Type B pancreatic cell (in vitro differentiated cells): ENCODE data around the gene ARHGDIA. TPM values are rescaled to one million over a fixed set of nuclear protein-coding genes. Genes with fewer than 3 reads are reported as not detected.

ENCODE experiments used
- DNase-seq: peaks from one replicate; pipeline ENCODE4 v3.0.0; 2021; ENCODE audit warnings: mixed read lengths; ENCODE audit not compliant: unreplicated experiment; ENCODE audit errors: extremely low spot score
- H3K27ac Mint-ChIP-seq: 2 replicates; pipeline ENCODE4 v1.8.0; 2021; ENCODE audit warnings: mild to moderate bottlenecking, mixed read lengths
- H3K27me3 Mint-ChIP-seq: 2 replicates; pipeline ENCODE4 v1.8.0; 2021; ENCODE audit warnings: mixed read lengths
- H3K36me3 Mint-ChIP-seq: 2 replicates; pipeline ENCODE4 v1.8.0; 2021; ENCODE audit warnings: mixed read lengths
- H3K4me1 Mint-ChIP-seq: one replicate; pipeline ENCODE4 v1.8.0; 2021; ENCODE audit warnings: mixed read lengths; ENCODE audit not compliant: unreplicated experiment
- H3K4me3 Mint-ChIP-seq: 2 replicates; pipeline ENCODE4 v1.8.0; 2021; ENCODE audit warnings: mild to moderate bottlenecking, mixed read lengths
- H3K9me3 Mint-ChIP-seq: 2 replicates; pipeline ENCODE4 v1.8.0; 2021; ENCODE audit warnings: mixed read lengths
- total RNA-seq: library from RNA; stranded (reverse); gene quantifications from 2 replicates; pipeline ENCODE4 v1.2.1, GENCODE V29; 2021; ENCODE audit warnings: low replicate concordance
- TF ChIP-seq, protein P1 (sequence below): fragments of 200-600 bp; sonication (generic); conservative IDR thresholded peaks from 2 replicates; pipeline ENCODE4 v1.5.0; 2021; ENCODE audit warnings: antibody characterized with exemption, mild to moderate bottlenecking

The ARHGDIA gene
- total RNA-seq, 1 donor from 2014 or later: 250 TPM

DNA sequence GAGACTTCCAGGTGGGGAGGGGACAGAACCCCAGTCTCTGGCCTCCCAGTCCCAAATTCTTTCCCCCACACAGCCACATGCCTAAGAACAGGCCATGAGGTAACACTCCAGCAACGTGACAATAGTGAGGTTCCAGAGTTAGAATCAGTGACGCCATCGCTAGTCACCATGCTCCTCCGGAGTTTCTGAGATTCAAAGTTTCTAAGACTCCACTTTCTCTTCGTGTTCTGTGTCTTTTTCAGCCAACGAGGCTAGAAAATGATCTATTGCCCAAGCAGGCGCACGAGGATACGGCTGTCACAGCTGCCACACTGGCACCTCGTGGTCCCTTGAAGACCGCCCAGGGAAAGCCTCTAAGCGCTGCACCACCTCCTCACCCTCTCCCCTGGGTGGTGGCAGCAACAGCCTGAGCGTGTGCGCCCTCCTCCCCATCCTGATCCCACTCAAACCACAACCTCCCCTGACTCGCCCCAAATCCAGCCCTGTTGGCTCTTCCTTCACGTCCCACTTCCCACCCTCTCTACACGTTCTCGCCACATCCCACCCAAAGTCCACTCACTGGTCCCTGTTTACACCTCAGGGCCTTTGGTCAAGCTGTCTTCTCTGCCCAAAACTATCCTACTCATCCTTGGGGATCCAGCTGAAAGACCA is 39.1 kb downstream of the ARHGDIA start:
- peak overlapping the region; percentile 90 for H3K4me3 Mint-ChIP-seq
- DNase-seq: no peak
- TF ChIP-seq, protein P1, sequence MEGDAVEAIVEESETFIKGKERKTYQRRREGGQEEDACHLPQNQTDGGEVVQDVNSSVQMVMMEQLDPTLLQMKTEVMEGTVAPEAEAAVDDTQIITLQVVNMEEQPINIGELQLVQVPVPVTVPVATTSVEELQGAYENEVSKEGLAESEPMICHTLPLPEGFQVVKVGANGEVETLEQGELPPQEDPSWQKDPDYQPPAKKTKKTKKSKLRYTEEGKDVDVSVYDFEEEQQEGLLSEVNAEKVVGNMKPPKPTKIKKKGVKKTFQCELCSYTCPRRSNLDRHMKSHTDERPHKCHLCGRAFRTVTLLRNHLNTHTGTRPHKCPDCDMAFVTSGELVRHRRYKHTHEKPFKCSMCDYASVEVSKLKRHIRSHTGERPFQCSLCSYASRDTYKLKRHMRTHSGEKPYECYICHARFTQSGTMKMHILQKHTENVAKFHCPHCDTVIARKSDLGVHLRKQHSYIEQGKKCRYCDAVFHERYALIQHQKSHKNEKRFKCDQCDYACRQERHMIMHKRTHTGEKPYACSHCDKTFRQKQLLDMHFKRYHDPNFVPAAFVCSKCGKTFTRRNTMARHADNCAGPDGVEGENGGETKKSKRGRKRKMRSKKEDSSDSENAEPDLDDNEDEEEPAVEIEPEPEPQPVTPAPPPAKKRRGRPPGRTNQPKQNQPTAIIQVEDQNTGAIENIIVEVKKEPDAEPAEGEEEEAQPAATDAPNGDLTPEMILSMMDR: no peak
- H3K4me1 Mint-ChIP-seq: peaks cover 23% of the 10 kb centered on the region
- H3K36me3 Mint-ChIP-seq: no peaks in the 10 kb centered on the region
- peak overlapping the region; percentile 97 for H3K27ac Mint-ChIP-seq
- no peaks in the 10 kb centered on the region for H3K9me3 Mint-ChIP-seq
- H3K27me3 Mint-ChIP-seq: no peaks in the 10 kb centered on the region

DNA sequence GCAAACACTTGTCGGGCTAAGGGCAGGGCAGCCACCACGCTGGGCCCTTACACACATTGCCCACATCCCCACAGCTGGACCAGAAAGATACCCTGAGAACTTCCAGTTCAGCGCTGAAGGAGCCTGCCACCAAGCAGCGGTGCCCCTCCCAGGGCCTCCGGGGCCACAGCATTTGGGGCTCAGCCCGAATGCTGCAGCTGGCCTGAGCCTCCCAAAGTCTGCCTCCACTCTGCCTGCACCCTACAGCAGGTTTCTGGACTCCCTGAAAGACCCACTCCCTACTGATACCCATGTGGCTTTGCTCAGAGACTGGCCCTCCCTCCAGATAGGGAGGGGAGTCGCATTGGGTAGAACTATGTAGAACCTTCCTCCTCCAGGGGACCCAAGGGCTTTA is 39.6 kb downstream of the ARHGDIA start:
- Mint-ChIP-seq H3K9me3 (no peaks in the 10 kb centered on the region), H3K27ac (peak overlapping the region; percentile 97), H3K4me1 (peaks cover 23% of the 10 kb centered on the region), H3K4me3 (peak overlapping the region; percentile 90), H3K27me3 (no peaks in the 10 kb centered on the region), H3K36me3 (no peaks in the 10 kb centered on the region)
- no peak for DNase-seq
- TF ChIP-seq, protein P1: no peak

DNA sequence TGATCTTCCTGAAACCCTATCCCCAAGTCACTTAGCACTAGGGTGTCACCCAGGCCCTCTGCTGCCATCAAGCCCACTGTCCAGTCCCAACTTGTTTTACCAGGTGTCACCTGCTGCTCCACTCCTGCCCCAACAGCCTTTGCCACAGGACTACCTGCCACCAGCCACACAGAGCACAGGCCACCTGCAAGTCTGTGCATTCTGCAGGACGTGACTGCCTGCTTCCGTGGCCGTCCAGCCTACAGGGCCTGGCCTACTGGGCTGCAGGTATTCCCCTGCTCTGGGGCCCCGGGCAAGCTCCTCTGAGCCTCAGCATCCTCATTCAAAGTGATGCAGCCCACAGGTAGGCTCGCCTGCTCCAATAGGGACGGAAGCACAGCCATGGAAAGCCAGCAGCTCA is 41.3 kb downstream of the ARHGDIA start:
- H3K27ac Mint-ChIP-seq: peak overlapping the region; percentile 98
- DNase-seq: no peak
- no peaks in the 10 kb centered on the region for H3K27me3 Mint-ChIP-seq
- H3K9me3 Mint-ChIP-seq: no peaks in the 10 kb centered on the region
- H3K36me3 Mint-ChIP-seq: no peaks in the 10 kb centered on the region
- peaks cover 29% of the 10 kb centered on the region for H3K4me1 Mint-ChIP-seq
- peak overlapping the region; percentile 69 for H3K4me3 Mint-ChIP-seq
- TF ChIP-seq, protein P1: no peak

DNA sequence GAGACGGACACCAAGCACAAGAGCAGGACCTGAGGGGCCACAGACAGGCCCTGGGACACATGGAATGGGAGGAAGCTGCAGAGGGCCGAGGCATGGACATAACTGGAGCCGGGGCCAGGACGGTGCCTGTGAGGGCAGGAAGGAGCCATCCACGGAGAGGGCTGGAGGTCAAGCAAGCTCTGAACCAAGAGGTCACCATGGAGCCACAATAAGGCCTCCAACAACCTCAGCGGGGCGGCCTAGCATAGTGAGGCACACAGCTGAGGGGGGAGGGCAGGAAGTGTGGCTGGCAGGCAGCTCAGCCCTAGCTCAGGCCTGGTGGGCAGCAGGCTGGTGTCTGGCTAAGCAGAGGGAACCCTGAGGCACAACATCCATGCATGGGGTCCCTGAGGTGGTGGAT is 42.5 kb downstream of the ARHGDIA start:
- H3K27ac Mint-ChIP-seq: peak overlapping the region; percentile 93
- H3K4me3 Mint-ChIP-seq: no peak overlapping the region
- peaks cover 29% of the 10 kb centered on the region for H3K4me1 Mint-ChIP-seq
- no peaks in the 10 kb centered on the region for H3K27me3 Mint-ChIP-seq
- DNase-seq: no peak
- H3K36me3 Mint-ChIP-seq: no peaks in the 10 kb centered on the region
- H3K9me3 Mint-ChIP-seq: no peaks in the 10 kb centered on the region
- TF ChIP-seq, protein P1: no peak

DNA sequence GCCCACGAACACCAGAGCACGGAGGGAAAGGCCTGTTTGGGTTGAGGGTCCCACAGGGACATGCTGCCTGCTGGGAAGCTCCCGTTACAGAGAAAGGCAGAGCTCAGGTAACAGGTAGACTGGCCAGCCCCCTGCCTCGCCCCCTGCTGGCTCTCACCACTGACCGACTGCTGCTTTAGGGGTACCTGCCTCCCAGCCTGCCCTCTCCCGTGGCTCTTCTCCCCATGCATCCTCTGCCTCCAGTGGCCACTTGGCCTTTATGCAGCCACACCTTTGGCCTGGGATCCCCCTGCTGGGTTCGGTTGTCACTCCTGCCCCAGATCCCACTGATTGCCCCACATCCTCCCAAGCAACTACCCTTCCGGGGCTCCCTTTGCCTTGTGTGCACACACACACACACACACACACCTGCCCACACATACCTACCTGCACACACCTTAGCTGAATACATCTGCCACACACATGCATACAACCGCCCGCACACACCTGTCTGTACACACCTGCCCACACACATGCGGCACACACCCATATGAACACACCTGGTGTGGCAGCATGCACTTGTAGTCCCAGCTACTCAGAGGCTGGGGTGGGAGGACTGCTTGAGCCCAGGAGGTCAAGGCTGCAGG is 45.2 kb downstream of the ARHGDIA start:
- Mint-ChIP-seq H3K36me3 (no peaks in the 10 kb centered on the region), H3K9me3 (no peaks in the 10 kb centered on the region), H3K27me3 (no peaks in the 10 kb centered on the region), H3K4me1 (peaks cover 19% of the 10 kb centered on the region), H3K27ac (peak overlapping the region; percentile 6), H3K4me3 (no peak overlapping the region)
- TF ChIP-seq, protein P1: no peak
- no peak for DNase-seq
